ENCODE results near the gene LANCL2. TPM values are rescaled to one million over a fixed set of nuclear protein-coding genes. Genes with fewer than 3 reads are reported as not detected.
A peak's percentile ranks its signal among the peaks of the same experiment; 100 is the strongest.

The LANCL2 gene
- total RNA-seq, 6 donors from 2014 or later, result 4.6 to 19.9 (median 12.6) TPM

- 69 to 72% methylated on average over 13 of the region's 13 CpGs for WGBS, 2 donors
- Histone ChIP-seq H3K27ac (no peak overlapping the region), H3K36me3 (peaks cover 0 to 6% (median 0%) of the 10 kb centered on the region in 4 donors), H3K4me3 (no peak overlapping the region), H3K9me3 (no peaks in the 10 kb centered on the region), H3K4me1 (no peaks in the 10 kb centered on the region), H3K27me3 (no peaks in the 10 kb centered on the region)
- DNase-seq, result no peak
- ATAC-seq (ENCODE audit: low FRiP score in 2 of 2), result no peak
- TF ChIP-seq POLR2AphosphoS5 (IDR thresholded peaks at IDR 0.05) (no peak), CTCF (IDR thresholded peaks at IDR 0.05) (peak in 3 of 6 experiments; percentile 11 to 33 (median 12))
These were observed 68.0 kb downstream of the LANCL2 start for GRCh38 chr7:55432939-55433784.

GRCh38 chr7:55435466-55435865, 70.3 kb downstream of the LANCL2 start:
- no peaks in the 10 kb centered on the region for H3K9me3 ChIP-seq
- H3K27ac ChIP-seq, result no peak overlapping the region
- DNase-seq (no peak), ATAC-seq (ENCODE audit: low FRiP score in 2 of 2) (no peak)
- peaks cover 0 to 6% (median 0%) of the 10 kb centered on the region in 4 donors for H3K36me3 ChIP-seq
- H3K4me3 ChIP-seq, result no peak overlapping the region
- no peak for TF ChIP-seq POLR2A (IDR thresholded peaks at IDR 0.05)
- TF ChIP-seq EP300 (IDR thresholded peaks at IDR 0.05), result no peak
- 77 to 85% methylated on average over 5 to 10 of the region's 10 CpGs for WGBS, 2 donors
- H3K4me1 ChIP-seq, result no peaks in the 10 kb centered on the region
- no peaks in the 10 kb centered on the region for H3K27me3 ChIP-seq

GRCh38 chr7:55436457-55436856, 71.3 kb downstream of the LANCL2 start:
- 75 to 85% methylated on average over 10 of the region's 10 CpGs for WGBS, 2 donors
- H3K27ac ChIP-seq, result no peak overlapping the region
- peaks cover 0 to 6% (median 0%) of the 10 kb centered on the region in 4 donors for H3K36me3 ChIP-seq
- H3K27me3 ChIP-seq, result no peaks in the 10 kb centered on the region
- no peak for TF ChIP-seq POLR2A (IDR thresholded peaks at IDR 0.05)
- TF ChIP-seq CTCF (IDR thresholded peaks at IDR 0.05), result no peak
- no peak for TF ChIP-seq EP300 (IDR thresholded peaks at IDR 0.05)
- TF ChIP-seq POLR2AphosphoS5 (IDR thresholded peaks at IDR 0.05), result no peak
- DNase-seq (no peak), ATAC-seq (ENCODE audit: low FRiP score in 2 of 2) (no peak)
- H3K9me3 ChIP-seq, result no peaks in the 10 kb centered on the region
- no peaks in the 10 kb centered on the region for H3K4me1 ChIP-seq
- H3K4me3 ChIP-seq, result no peak overlapping the region

GRCh38 chr7:55437375-55437774, 72.2 kb downstream of the LANCL2 start:
- WGBS, 2 donors, result 94 to 100% methylated on average over 1 of the region's 1 CpG
- Histone ChIP-seq H3K4me3 (no peak overlapping the region), H3K4me1 (no peaks in the 10 kb centered on the region), H3K9me3 (no peaks in the 10 kb centered on the region), H3K27me3 (no peaks in the 10 kb centered on the region), H3K36me3 (peaks cover 0 to 4% (median 0%) of the 10 kb centered on the region in 4 donors), H3K27ac (no peak overlapping the region)
- TF ChIP-seq EP300 (IDR thresholded peaks at IDR 0.05), result no peak
- ATAC-seq (ENCODE audit: low FRiP score in 2 of 2) (no peak), DNase-seq (no peak)

- Histone ChIP-seq H3K4me1 (no peaks in the 10 kb centered on the region), H3K27me3 (no peaks in the 10 kb centered on the region), H3K27ac (no peak overlapping the region), H3K9me3 (no peaks in the 10 kb centered on the region), H3K36me3 (no peaks in the 10 kb centered on the region), H3K4me3 (no peak overlapping the region)
- WGBS, 2 donors, result 76 to 78% methylated on average over 11 to 13 of the region's 13 CpGs
- DNase-seq, result peak in 1 of 2 donors; percentile 40
- no peak for ATAC-seq (ENCODE audit: low FRiP score in 2 of 2)
- TF ChIP-seq CTCF (IDR thresholded peaks at IDR 0.05), result no peak
- TF ChIP-seq POLR2AphosphoS5 (IDR thresholded peaks at IDR 0.05), result no peak
- TF ChIP-seq POLR2A (IDR thresholded peaks at IDR 0.05), result no peak
- TF ChIP-seq EP300 (IDR thresholded peaks at IDR 0.05), result no peak
These were observed 73.1 kb downstream of the LANCL2 start for GRCh38 chr7:55438085-55438756.
